ENCODE data around the gene SPIRE2. TPM values are rescaled to one million over a fixed set of nuclear protein-coding genes. Genes with fewer than 3 reads are reported as not detected.

SPIRE2 gene
- total RNA-seq, 1 donor from 2014 or later, result 24.2 TPM

DNA sequence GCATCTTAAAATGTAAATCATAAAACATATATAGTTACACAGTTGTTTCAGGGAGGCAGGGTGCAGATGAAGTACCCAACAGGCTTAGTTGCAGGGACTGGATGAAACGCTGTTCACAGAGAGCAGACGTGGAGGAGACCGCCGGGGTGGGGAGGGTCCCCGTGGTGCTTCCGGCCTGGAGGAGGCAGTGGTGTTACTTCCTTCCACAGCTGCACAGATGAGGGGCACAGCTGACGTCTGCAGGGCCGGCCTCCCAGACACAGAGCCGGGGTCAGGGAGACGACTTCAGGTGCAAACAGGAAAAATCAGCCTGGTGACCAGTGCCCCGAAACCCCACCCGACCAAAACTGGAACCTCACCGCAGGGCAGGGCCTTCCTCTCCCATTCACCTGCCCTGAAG is 17.1 kb downstream of the SPIRE2 start:
- Mint-ChIP-seq H3K4me3 (ENCODE audit: low read depth) (no peak overlapping the region), H3K27me3 (no peaks in the 10 kb centered on the region), H3K27ac (no peak overlapping the region), H3K4me1 (ENCODE audit: low read depth) (peaks cover 15% of the 10 kb centered on the region), H3K9me3 (ENCODE audit: low read depth) (no peaks in the 10 kb centered on the region), H3K36me3 (ENCODE audit: insufficient read depth) (no peaks in the 10 kb centered on the region)
- no peak for DNase-seq (ENCODE audit: low spot score, unreplicated experiment)
- TF ChIP-seq CTCF (IDR thresholded peaks at IDR 0.05; ENCODE audit: unreplicated experiment), result no peak

DNA sequence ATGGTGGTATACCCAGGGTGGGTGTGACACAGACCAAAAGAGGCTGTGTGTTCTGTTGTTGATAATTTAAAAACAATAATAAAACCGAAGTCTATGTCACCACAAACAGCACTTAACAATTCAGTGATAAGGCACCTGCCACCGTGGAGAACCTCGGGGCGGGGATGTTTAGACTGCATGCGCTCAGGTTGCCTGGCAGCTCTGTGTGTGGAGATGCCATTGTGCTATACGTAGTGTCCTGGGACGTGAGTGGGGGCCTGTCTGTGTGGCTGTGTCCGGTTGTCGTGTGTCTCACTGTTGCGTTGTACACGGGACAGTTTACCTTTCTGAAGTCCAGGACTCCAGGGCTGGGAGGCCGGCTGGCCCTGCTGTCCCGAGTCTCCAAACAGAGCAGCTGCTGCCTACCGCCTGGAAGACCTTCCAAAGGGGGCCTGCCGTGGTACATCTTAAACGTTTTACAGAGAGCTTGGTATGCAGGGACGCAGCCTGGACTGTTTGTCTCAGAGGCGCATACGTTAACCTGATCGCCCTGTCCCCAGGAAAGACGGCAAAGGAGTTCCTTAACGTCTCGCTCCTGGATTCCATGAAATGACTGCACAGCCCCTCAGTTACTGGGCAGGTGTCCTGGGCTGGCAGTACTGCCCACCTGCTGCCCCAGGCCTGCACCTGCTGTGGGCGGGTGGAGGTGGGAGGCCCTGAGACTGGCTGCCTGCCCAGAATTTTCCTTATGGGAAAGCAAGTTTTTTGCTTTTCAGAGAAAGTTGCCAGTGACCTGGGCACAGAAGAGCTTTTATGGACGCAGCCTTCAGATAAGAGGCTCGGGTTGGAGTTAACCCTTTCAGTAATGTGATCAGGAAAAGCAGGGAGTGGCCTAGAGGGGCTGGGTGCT is 19.0 kb downstream of the SPIRE2 start:
- no peak overlapping the region for H3K4me3 Mint-ChIP-seq (ENCODE audit: low read depth)
- TF ChIP-seq CTCF (IDR thresholded peaks at IDR 0.05; ENCODE audit: unreplicated experiment), result no peak
- H3K27me3 Mint-ChIP-seq, result no peaks in the 10 kb centered on the region
- H3K9me3 Mint-ChIP-seq (ENCODE audit: low read depth), result no peaks in the 10 kb centered on the region
- DNase-seq (ENCODE audit: low spot score, unreplicated experiment), result no peak
- peaks cover 15% of the 10 kb centered on the region for H3K4me1 Mint-ChIP-seq (ENCODE audit: low read depth)
- peak overlapping the region; percentile 80 for H3K27ac Mint-ChIP-seq
- peaks cover 1% of the 10 kb centered on the region for H3K36me3 Mint-ChIP-seq (ENCODE audit: insufficient read depth)

DNA sequence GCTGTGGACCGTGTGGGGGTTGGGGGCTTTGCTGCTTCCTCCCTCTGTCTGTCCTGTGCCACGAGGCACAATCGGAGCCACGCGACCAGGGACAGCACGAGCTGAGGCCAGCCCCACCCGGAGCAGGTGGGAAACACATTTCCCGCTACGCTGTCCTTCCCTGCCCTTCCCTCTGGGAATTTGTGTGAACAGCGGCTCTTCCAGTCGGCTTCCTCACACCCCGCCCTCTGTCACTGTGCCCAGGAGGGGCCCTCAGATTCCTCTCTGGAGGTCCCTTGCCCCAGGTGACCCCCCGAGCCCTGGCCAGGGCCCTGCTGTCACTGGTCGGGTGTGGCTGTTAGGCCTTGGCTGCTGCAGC is 19.6 kb downstream of the SPIRE2 start:
- no peak for DNase-seq (ENCODE audit: low spot score, unreplicated experiment)
- no peak overlapping the region for H3K4me3 Mint-ChIP-seq (ENCODE audit: low read depth)
- H3K27ac Mint-ChIP-seq, result no peak overlapping the region
- no peak for TF ChIP-seq CTCF (IDR thresholded peaks at IDR 0.05; ENCODE audit: unreplicated experiment)
- H3K4me1 Mint-ChIP-seq (ENCODE audit: low read depth), result peaks cover 15% of the 10 kb centered on the region
- no peaks in the 10 kb centered on the region for H3K9me3 Mint-ChIP-seq (ENCODE audit: low read depth)
- H3K36me3 Mint-ChIP-seq (ENCODE audit: insufficient read depth), result peaks cover 1% of the 10 kb centered on the region
- H3K27me3 Mint-ChIP-seq, result no peaks in the 10 kb centered on the region

- no peak overlapping the region for H3K4me3 Mint-ChIP-seq (ENCODE audit: low read depth)
- no peak overlapping the region for H3K27ac Mint-ChIP-seq
- no peak for TF ChIP-seq CTCF (IDR thresholded peaks at IDR 0.05; ENCODE audit: unreplicated experiment)
- DNase-seq (ENCODE audit: low spot score, unreplicated experiment), result no peak
- H3K36me3 Mint-ChIP-seq (ENCODE audit: insufficient read depth), result peaks cover 1% of the 10 kb centered on the region
- H3K9me3 Mint-ChIP-seq (ENCODE audit: low read depth), result no peaks in the 10 kb centered on the region
- peaks cover 15% of the 10 kb centered on the region for H3K4me1 Mint-ChIP-seq (ENCODE audit: low read depth)
- H3K27me3 Mint-ChIP-seq, result no peaks in the 10 kb centered on the region
Observed at GRCh38 chr16:89848974-89849373, 20.7 kb downstream of the SPIRE2 start.

DNA sequence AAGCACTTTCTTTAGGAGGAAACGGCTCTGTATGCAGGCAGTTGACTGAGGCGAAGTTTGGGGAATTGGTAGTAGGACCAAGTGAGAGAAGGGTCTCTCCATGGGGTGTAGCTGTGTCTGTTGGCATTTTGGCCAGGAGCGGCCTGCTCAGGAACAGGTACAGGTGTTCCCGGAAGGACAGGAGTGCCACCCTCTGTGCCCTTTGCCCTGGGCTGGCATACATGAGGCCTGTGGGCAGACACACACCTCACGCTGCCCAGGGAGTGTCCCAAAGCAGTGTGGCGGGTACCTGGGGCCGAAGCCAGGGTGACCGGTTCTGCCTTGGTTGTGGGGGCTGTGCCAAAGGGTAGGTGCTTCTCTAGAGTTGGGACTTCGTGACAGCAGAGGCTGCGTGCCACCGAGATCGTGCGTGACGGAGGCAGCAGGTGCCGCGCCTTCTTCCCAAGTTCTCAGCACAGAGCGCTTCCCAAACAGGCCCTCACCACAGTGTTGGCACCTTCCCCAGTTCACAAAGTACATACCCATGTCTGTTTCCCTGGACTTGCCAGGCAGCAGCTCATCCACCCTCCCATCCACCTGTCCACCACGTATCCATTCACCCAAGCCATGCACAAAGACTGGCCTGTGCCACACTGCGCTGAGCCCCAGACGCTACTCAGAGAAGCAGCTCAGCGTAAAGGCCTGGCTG is 25.2 kb downstream of the SPIRE2 start:
- H3K27ac Mint-ChIP-seq, result peak overlapping the region; percentile 52
- H3K27me3 Mint-ChIP-seq, result no peaks in the 10 kb centered on the region
- no peak for DNase-seq (ENCODE audit: low spot score, unreplicated experiment)
- H3K9me3 Mint-ChIP-seq (ENCODE audit: low read depth), result no peaks in the 10 kb centered on the region
- no peaks in the 10 kb centered on the region for H3K4me1 Mint-ChIP-seq (ENCODE audit: low read depth)
- TF ChIP-seq CTCF (IDR thresholded peaks at IDR 0.05; ENCODE audit: unreplicated experiment), result no peak
- H3K4me3 Mint-ChIP-seq (ENCODE audit: low read depth), result no peak overlapping the region
- peaks cover 3% of the 10 kb centered on the region for H3K36me3 Mint-ChIP-seq (ENCODE audit: insufficient read depth)
